Endothelial cell (in vitro differentiated cells): ENCODE data around the gene PAK2. TPM values are rescaled to one million over a fixed set of nuclear protein-coding genes. Genes with fewer than 3 reads are reported as not detected.

Experiments used
- DNase-seq: peaks from one replicate; pipeline ENCODE4 v3.0.0; 2021; ENCODE audit warnings: low spot score
- H3K27ac Mint-ChIP-seq: one replicate; pipeline ENCODE4 v1.8.0; 2021; ENCODE audit warnings: mixed read lengths, inconsistent platforms; ENCODE audit not compliant: unreplicated experiment
- H3K27me3 Mint-ChIP-seq: one replicate; pipeline ENCODE4 v1.8.0; 2021; ENCODE audit warnings: mild to moderate bottlenecking, moderate library complexity, mixed read lengths, inconsistent platforms; ENCODE audit not compliant: unreplicated experiment
- H3K36me3 Mint-ChIP-seq: one replicate; pipeline ENCODE4 v1.8.0; 2021; ENCODE audit warnings: mild to moderate bottlenecking, low read depth, mixed read lengths, inconsistent platforms; ENCODE audit not compliant: unreplicated experiment
- H3K4me1 Mint-ChIP-seq: one replicate; pipeline ENCODE4 v1.8.0; 2021; ENCODE audit warnings: mild to moderate bottlenecking, mixed read lengths, inconsistent platforms; ENCODE audit not compliant: unreplicated experiment
- H3K4me3 Mint-ChIP-seq: one replicate; pipeline ENCODE4 v1.8.0; 2021; ENCODE audit warnings: mild to moderate bottlenecking, mixed read lengths, inconsistent platforms; ENCODE audit not compliant: unreplicated experiment
- H3K9me3 Mint-ChIP-seq: one replicate; pipeline ENCODE4 v1.8.0; 2021; ENCODE audit warnings: mixed read lengths, inconsistent platforms; ENCODE audit not compliant: unreplicated experiment
- total RNA-seq: library from RNA; stranded (reverse); fragmentation: NEBNext Ultra II Directional; extraction: Animal tissue kit (Norgen Biotek cat#: 25700); gene quantifications from one replicate; pipeline ENCODE4 v1.2.1, GENCODE V29; 2021; ENCODE audit not compliant: unreplicated experiment
- TF ChIP-seq, protein P1 (sequence below): fragments of 200-600 bp; sonication (generic); IDR thresholded peaks from one replicate; pipeline ENCODE4 v1.5.0; 2021; ENCODE audit warnings: antibody characterized with exemption; ENCODE audit not compliant: unreplicated experiment

PAK2 gene
- total RNA-seq, 1 donor from 2014 or later, result 116 TPM

DNA sequence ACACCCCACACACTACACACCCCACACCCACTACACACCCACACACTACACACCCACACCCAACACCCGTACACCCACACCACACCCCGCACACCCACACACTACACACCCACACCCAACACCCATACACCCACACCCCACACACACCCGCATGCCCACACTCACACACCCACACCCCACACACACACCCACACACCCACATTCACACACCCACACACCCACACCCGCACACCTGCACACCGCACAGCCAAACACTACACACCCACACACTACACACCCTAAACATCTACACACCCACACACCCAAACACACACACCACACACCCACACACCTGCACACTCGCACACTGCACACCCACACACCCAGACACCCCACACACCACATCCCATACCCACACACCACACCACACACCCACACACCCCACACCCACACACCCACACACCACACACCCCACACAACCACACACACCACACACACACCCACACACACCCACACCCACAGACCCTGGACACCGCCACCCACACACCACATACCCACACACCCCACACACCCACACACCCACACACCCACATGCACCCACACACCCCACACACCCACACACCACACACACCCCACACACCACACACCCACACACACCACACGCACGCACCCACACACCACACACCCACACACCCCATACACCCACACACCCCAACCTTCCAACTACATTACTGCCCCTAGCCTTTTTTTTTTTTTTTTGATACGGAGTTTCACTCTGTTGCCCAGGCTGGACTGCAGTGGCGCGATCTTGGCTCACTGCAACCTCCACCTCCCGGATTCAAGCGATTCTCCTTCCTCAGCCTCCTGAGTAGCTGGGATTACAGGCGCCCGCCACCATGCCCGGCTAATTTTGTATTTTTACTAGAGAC, 44.5 kb upstream of the PAK2 start:
- Mint-ChIP-seq H3K4me3 (no peak overlapping the region), H3K27ac (no peak overlapping the region), H3K36me3 (no peaks in the 10 kb centered on the region), H3K9me3 (no peaks in the 10 kb centered on the region), H3K27me3 (no peaks in the 10 kb centered on the region), H3K4me1 (no peaks in the 10 kb centered on the region)
- DNase-seq, result no peak
- TF ChIP-seq, protein P1, sequence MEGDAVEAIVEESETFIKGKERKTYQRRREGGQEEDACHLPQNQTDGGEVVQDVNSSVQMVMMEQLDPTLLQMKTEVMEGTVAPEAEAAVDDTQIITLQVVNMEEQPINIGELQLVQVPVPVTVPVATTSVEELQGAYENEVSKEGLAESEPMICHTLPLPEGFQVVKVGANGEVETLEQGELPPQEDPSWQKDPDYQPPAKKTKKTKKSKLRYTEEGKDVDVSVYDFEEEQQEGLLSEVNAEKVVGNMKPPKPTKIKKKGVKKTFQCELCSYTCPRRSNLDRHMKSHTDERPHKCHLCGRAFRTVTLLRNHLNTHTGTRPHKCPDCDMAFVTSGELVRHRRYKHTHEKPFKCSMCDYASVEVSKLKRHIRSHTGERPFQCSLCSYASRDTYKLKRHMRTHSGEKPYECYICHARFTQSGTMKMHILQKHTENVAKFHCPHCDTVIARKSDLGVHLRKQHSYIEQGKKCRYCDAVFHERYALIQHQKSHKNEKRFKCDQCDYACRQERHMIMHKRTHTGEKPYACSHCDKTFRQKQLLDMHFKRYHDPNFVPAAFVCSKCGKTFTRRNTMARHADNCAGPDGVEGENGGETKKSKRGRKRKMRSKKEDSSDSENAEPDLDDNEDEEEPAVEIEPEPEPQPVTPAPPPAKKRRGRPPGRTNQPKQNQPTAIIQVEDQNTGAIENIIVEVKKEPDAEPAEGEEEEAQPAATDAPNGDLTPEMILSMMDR, result no peak

DNA sequence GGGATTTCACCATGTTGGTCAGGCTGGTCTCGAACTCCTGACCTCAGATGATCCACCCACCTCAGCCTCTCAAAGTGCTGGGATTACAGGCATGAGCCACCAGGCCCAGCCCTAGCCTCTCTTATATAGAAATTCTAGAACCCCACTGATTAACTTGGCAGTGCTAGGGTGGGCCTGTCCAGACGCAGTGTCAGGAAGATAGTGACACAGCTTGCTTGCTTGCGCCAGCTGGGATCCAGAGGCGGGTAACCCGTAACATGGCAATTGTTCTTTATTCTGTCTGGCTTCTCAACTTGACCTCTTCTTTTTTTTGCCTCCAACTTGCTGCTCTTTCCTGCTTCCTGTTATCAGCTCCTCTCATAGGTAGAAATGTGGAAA, 43.8 kb upstream of the PAK2 start:
- H3K4me1 Mint-ChIP-seq, result no peaks in the 10 kb centered on the region

DNA sequence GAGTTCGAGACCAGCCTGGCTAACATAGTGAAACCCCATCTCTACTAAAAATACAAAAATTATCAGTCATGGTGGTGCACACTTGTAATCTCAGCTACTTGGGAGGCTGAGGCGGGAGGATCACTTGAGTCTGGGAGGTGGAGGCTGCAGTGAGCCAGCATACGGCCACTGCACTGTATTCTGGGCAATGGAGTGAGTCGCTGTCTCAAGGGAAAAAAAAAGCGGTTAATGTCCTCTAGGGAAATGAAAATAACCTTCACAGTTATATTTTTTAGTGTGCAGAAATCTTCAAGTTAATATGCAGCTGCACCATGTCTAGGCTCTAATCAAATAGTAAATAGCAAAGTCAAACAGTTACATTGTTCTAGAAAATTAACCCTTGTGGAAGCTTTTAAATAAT, 42.4 kb upstream of the PAK2 start:
- Mint-ChIP-seq H3K36me3 (no peaks in the 10 kb centered on the region), H3K4me3 (no peak overlapping the region), H3K27ac (no peak overlapping the region), H3K9me3 (no peaks in the 10 kb centered on the region), H3K27me3 (no peaks in the 10 kb centered on the region), H3K4me1 (no peaks in the 10 kb centered on the region)
- TF ChIP-seq, protein P1, result no peak
- no peak for DNase-seq

More for the DNA sequence above, 43.8 kb upstream of the PAK2 start:
- no peak overlapping the region for H3K4me3 Mint-ChIP-seq
- H3K27me3 Mint-ChIP-seq, result no peaks in the 10 kb centered on the region
- TF ChIP-seq, protein P1, result no peak
- no peaks in the 10 kb centered on the region for H3K36me3 Mint-ChIP-seq
- no peak overlapping the region for H3K27ac Mint-ChIP-seq
- DNase-seq, result no peak
- H3K9me3 Mint-ChIP-seq, result no peaks in the 10 kb centered on the region

DNA sequence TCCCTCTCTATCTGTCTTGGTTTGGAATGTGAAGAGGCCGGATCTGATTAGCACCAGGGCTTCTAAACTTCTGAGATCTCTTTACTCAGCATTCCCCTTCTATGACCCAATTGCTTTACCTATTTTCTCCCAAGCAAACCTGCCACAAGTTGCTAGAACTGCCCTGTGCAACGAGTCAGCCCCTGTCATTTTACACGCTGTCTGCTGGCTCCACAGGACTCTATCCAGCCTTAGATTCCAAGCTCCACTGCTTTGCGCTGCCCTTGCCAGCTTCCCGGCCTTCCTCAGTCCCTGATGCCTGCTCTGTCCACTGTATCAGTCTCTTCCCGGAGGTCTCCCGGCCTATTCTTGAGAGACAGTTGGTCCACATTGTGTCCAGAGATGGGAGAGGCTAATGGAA, 39.9 kb upstream of the PAK2 start:
- H3K4me3 Mint-ChIP-seq, result no peak overlapping the region
- H3K4me1 Mint-ChIP-seq, result peaks cover 4% of the 10 kb centered on the region
- no peak overlapping the region for H3K27ac Mint-ChIP-seq
- TF ChIP-seq, protein P1, result no peak
- no peak for DNase-seq
- no peaks in the 10 kb centered on the region for H3K9me3 Mint-ChIP-seq
- H3K36me3 Mint-ChIP-seq, result no peaks in the 10 kb centered on the region
- no peaks in the 10 kb centered on the region for H3K27me3 Mint-ChIP-seq

DNA sequence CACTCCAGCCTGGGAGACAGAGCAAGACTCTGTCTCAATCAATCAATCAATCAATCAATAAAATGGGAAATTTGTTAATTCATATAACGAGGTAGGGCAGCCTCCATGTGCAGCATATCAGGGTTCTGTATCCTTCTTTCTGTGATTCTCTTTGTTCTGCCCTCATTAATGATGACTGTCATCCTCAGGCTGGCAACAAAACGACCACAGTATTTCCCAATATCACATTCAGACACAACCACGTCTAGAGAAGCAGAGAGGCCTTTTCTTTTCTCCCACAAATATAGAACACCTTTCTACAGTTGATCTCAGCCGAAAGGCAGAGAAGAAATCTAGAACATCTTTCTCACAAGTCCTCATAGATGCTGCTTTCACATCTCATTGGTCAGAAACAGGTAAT, 38.9 kb upstream of the PAK2 start:
- H3K27me3 Mint-ChIP-seq, result no peaks in the 10 kb centered on the region
- H3K36me3 Mint-ChIP-seq, result no peaks in the 10 kb centered on the region
- TF ChIP-seq, protein P1, result no peak
- no peak for DNase-seq
- H3K27ac Mint-ChIP-seq, result no peak overlapping the region
- H3K9me3 Mint-ChIP-seq, result no peaks in the 10 kb centered on the region
- peaks cover 4% of the 10 kb centered on the region for H3K4me1 Mint-ChIP-seq
- H3K4me3 Mint-ChIP-seq, result no peak overlapping the region
